GM18861 (cell line): Measurements from ENCODE around the gene SLC25A19.

Experiments
- ATAC-seq: cut with Tn5 transposase; IDR thresholded peaks from one replicate; pipeline ENCODE4 v1.9.1; 2021; ENCODE audit not compliant: unreplicated experiment

Gene SLC25A19

DNA sequence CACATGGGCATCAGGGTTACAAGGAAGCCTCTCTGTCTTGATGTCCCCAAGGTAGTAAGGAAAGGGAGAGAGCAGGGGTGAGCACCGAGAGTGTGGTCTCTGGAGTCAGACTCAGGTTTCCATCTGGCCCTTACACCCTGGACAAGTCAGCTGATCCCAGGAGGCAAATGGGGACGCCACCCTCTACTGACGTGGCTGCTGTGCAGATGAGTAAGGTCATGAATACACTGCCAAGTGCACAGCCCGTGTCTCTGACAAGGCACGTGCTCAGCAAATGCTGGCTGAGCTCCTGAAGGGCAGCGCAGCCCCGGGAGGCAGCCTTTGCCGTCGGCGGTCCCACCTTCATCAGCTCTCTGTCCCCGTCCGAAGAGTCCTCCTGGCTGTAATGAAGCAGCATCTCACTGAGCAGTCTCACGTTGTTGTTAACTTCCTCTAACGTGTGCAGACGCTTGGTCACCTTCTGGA, 47.2 kb downstream of the SLC25A19 start:
- ATAC-seq, result no peak

DNA sequence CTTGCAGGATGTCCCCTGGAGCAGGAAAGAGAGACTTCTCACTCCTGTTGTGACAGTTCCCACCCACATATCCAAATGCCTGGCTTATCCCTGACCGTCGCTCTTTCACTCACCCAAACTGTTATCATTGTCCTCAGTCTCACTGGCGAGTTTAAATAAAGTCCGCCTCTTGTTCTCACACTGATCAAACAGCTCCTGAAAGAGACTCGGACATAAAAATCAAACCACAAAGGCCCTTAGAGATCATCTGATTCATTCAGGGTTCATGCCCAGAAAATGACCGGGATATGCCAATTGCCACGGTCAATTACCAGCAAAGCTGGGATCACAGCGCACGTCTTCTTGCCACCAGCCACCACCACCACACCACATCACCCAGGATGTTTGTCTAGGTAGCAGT, 47.7 kb downstream of the SLC25A19 start:
- no peak for ATAC-seq

DNA sequence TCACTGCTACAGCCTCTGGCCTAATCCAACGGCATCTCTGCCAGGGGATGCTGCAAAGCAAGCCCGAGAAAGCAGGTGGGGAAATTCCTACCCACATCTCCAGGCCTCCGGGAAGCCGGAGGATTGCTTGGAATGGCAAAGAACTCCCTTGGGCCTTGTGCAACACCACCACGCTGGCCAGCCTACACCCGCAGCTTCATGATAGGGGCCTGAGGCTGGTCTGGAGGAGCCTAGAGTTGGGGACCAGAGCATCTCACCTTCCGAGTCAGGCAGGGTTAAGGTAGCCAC, 48.1 kb downstream of the SLC25A19 start:
- no peak for ATAC-seq

DNA sequence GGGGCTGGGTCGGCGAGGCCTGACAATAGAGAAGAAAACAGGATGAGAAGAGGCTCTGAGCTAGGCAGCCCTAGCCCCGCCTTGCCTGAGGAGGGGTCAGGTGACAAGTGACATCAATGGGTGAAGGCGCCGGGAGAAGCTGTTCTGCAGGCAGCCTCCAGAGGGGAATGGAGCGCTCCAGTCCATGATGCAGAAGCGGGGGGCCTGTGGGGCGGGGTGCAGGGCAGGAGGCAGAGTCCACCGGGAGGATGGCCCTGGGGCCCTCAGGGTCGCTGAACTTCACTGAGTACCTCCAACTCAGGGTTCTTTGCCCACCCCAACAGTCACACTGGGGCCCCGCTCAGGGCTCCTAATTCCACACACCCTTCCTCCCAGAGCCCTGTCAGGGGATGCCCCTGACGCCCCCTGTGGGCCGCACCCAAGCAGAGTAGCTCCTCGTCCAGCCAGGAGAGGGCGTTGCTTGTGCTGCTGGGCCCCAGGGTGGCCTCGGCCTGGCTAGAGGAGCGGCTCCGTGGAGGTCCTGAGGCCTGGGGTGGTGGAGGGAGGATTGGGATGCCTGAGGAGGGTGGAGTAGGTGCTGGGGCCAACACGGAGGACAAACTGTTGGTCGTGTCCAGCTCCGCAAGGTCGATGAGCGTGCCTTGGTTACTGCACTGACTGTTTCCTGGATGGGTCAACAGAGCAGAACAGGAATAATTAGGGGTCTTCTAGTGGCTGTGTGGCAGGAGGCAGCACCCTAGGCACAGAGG, 48.7 kb downstream of the SLC25A19 start:
- no peak for ATAC-seq

DNA sequence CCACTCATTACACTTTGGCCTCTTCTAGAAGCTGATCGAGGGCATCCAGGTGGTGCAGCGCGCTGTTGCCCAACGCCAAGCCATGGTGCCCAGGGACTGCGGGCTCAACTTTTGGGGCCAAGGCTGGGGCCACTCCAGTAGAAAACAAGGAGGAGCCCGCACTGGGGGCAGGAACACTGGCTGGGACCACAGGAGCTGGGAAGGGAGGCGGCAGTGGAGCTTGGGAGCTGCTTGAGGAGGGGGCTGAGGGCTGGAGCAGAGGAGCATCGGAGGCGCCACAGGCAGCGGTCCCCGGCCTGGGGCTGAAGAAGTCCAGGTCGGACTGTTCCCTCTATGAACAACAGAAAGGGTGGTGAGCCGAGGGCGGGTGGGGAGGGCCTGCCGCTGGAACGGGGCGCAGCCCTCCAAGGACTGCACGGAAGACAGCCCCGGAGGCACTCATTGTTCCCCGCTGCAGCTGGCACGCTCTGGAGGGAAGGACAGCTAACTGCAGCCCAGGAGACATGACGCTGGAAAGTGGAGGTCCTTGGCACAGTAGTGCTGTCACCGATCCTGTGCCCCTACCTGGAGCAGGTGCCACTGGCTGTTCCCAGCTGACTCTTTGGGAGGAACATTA, 49.3 kb downstream of the SLC25A19 start:
- ATAC-seq, result no peak

DNA sequence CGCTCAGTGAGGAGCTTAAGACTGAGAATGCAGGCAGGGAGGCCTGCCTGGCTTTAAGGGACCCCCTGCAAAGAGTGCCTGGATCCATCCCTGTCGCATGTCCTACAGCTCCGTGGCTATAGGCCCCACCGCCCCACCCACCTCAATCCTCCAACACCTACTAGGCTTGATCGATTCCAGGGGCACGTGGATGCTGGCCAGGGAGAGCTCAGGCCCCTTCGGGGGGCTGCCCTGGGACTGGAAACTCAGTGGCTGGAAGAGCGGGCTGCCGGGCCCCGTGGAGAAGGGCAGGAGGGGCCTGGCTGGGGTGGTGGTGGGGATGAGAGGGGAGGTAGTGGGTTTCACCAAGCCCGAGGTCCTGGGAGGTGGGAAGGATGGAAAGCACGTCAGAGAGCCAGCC, 50.0 kb downstream of the SLC25A19 start:
- no peak for ATAC-seq

DNA sequence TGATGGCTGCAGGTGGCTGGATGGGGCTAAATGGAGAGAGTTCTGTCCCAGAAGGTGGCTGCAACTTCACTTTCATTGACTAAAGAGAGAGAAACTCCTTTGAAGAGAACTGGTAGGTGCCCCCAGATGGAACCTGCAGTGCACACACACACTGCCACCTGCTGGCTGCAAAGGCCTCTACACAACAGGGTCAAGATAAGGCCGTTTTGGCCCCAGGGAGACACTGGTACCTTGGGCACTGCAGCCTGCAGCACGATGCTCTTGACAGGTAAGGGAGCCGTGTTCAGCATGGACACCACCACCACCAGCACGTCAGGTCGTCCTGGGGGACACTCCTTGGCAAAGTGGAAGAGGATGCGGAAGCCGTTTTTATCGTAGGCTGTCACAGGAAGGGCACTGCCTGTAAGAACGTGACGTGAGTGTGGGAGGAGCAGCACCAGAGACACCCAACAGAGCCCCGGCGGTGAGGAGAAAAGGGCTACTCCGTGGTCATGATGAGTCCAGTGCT, 50.5 kb downstream of the SLC25A19 start:
- no peak for ATAC-seq

DNA sequence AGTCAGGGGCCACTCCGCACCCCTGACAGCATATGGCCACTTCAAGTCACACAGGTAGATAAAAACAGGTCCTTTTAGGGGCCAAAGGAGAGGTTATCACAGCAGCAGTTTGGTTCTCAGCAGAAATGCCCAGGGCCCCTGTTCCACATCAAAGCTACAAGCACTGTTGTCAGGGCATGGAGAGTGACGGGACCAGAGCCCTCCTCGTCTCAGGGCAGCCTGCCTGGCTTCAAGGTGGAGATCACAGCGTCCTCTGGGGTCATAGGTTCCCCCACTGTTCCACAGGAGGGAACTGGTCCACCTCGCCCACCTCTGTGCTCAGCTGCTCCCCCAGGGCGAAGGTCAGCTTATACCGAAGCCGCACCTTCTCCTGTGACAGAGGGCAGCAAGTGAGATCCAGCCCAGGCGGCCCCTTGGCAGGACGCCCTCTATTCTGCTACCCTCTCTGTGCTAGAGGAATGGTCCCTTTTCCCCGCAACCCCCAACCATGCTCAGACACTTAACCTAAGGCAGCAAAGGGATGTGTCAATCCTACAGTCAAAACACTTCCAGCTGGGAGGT, 51.1 kb downstream of the SLC25A19 start:
- ATAC-seq, result no peak

DNA sequence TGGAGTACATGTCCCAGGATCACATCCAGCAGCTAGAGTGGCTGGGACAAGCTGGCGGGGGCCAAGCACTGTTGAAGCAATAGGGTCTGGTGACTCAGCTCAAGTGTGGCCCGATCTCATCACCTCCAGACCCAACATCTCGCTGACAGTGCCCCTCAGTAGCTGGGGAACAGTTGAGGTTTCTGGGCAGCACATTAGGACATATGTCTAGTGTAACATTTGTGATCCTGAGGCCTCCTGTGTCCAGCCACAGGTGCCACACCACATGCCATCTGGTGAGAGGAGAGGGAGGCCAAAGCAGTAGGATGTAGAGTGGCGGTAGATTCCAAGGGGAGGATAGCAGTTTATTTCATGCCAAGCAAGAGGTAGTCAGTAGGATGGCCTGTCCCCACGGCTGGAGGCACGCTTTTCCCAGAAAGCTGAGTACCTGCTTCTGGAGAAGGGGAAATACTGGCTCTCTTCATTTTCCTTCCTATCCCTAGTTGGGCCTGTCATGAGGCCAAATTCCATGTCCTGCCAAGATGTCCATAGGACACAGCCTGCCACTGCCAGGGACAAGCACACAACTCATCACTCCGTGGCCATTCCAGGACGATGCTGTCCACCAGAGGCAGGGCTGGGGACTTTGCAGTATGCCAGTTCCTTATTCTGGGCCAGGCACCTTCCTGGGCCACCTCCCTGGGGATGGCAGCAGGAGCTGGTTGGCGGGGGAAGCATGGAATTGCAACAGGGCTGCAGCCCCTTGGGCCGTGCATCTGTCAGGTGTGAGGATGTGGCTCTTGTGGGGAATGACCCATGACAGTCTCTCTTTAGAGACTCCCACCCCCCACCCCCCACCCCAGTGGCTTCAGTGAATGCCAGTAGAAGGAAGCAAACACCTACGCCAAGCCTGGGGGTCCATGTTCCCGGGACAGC, 51.9 kb downstream of the SLC25A19 start:
- ATAC-seq, result no peak

DNA sequence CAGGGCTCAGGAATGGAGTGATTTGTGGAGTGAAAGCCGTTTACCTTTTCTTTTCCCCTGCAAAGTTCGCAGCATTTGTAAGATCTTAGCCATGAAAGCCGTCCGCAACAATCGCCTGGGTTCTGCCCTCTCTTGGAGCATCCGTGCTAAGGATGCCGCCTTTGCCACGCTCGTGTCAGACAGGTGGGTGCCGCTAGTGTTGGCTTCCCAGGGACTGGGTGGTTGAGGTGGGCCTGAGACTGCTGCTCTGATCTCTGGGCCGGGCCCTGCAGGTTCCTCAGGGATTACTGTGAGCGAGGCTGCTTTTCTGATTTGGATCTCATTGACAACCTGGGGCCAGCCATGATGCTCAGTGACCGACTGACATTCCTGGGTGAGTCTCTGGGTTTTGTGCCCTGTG, 56.4 kb downstream of the SLC25A19 start:
- no peak for ATAC-seq

DNA sequence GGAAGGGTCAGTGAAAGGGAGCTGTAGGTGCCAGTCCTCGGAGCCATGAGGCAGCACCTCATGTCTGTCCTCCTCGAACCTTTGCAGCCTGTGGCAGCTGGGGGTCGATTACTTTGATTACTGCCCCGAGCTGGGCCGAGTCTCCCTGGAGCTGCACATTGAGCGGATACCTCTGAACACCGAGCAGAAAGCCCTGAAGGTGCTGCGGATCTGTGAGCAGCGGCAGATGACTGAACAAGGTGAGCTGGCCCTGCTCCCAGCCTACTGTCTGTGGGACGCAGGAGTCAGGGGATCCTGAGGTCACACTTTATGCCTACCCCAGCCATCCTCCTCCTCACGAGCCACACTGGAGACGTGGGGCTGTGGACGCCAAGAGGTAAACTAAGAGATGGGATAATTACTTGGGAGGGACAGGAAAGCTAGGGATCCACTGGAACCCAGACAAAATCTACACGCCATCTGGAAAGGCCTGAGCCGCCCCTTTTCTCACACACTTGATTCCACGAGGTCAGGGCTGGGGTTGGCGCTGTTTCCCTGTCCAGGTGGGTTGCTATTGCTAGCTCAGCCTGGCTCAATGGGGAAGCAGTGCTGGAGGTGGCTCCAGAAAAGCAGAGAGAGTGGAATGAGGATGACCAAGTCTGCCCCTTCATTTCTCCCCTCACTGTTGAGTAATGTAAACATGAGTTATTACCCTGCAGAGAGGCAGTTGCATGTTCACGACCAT, 57.3 kb downstream of the SLC25A19 start:
- no peak for ATAC-seq

DNA sequence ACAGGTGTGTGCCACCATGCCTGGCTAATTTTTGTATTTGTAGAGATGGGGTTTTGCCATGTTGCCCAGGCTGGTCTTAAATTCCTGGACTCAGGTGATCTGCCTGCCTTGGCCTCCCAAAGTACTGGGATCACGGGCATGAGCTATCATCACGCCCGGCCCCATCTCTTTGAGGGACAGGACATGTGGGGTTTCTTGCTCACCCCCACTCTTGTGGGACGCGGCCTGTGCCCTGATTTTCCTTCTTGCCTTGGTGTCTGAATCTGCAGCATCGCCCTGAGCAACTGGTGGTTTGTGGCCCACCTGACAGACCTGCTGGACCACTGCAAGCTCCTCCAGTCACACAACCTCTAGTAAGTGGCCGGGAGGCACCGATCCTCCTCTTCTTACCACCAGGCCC, 58.2 kb downstream of the SLC25A19 start:
- no peak for ATAC-seq

DNA sequence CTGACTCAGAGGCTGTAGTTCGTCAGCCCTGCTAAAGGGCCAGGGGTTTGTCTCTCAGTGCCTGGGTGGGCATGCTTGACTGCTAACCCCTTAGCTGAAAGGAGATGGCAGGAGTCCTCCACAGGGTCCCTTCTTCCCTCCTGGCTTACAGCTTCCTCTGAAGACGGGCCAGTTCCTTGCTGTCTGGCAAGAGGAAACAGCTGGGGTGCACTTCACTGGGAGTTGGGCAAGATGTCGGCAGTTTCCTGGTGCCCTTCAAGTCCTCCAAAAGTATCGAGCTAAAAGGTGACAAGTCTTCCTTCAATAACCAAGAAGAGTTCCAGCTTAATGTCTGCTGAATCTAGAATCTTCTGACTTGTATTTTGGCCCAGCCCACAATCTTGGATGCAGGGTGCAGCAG, 60.4 kb downstream of the SLC25A19 start:
- no peak for ATAC-seq

DNA sequence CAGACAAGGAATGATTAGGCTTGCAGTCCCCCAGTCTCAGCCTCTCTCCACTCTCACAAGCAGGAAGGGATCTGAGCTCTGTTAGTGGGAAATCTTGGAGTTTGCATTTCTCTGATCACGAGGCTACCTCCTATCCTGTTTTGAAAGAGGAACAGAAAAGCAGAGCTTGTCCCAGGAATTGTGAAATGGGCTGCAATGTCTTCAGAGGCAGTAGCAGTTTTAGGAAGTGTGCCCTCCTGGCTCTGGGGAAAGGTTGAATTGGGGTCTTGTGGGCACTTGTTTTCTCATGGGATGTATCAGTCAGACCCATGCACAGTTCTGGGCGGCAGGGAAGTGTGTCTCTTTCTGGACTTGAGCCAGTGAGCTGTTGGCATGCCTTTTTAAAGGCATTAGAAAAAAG, 60.9 kb downstream of the SLC25A19 start:
- no peak for ATAC-seq

DNA sequence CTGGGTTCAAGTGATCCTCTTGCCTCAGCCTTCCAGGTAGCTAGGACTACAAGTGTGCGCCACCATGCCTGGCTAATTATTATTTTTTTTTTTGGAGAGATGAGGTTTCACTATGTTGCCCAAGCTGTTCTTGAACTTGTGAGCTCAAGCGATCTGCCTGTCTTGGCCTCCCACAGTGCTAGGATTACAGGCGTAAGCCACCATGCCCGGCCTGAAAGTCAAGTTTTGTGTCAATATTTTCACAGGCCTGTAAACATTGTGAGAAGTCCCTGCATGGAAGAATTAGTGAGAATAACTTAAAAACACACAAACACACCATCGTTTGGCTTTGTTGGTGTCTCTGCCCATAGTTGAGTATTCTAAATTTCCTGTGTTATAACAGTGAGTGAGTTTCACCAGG, 61.5 kb downstream of the SLC25A19 start:
- no peak for ATAC-seq

DNA sequence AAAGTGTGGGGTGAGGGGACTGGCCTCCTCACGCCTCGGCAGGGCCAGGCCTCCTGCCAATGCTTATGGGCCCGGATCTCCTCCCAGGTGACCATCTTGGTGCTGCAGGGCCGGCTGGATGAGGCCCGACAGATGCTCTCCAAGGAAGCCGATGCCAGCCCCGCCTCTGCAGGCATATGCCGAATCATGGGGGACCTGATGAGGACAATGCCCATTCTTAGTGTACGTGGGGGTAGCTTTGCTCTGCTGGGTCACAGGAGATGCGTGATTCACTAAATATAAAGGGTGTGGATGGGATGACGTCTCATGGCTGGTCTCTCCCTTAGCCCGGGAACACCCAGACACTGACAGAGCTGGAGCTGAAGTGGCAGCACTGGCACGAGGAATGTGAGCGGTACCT, 64.2 kb downstream of the SLC25A19 start:
- ATAC-seq, result no peak
